Measurements from ENCODE around the gene ACTL10.
"Not testable (repeated sequence)": the region's sequence is repeated elsewhere in the genome, so short reads cannot be mapped to it uniquely, and the experiment has no call there.

ACTL10 gene

GRCh38 chr20:33666293-33667244 is at the start of gene ACTL10:
ACTL10 (plus strand) TSS chr20:33666943; CDS start chr20:33667498, 555 bp downstream.
- peak; percentile 100 for DNase-seq (ENCODE audit: low spot score)

GRCh38 chr20:33621717-33622400 is 44.9 kb upstream of the ACTL10 start:
- no peak for DNase-seq (ENCODE audit: low spot score)

GRCh38 chr20:33622705-33623365 is 43.9 kb upstream of the ACTL10 start:
- DNase-seq (ENCODE audit: low spot score): no peak

GRCh38 chr20:33624399-33624798 is 42.3 kb upstream of the ACTL10 start:
- no peak for DNase-seq (ENCODE audit: low spot score)

GRCh38 chr20:33626190-33626589 is 40.6 kb upstream of the ACTL10 start:
- DNase-seq (ENCODE audit: low spot score): no peak

- DNase-seq (ENCODE audit: low spot score): no peak
Measured at GRCh38 chr20:33627577-33628216, 39.0 kb upstream of the ACTL10 start.

GRCh38 chr20:33629533-33629932 is 37.2 kb upstream of the ACTL10 start:
- DNase-seq (ENCODE audit: low spot score): no peak

GRCh38 chr20:33629979-33630378 is 36.8 kb upstream of the ACTL10 start:
- no peak for DNase-seq (ENCODE audit: low spot score)

- no peak for DNase-seq (ENCODE audit: low spot score)
Measured at GRCh38 chr20:33630507-33630906, 36.2 kb upstream of the ACTL10 start.

GRCh38 chr20:33631910-33632309 is 34.8 kb upstream of the ACTL10 start:
- not testable (repeated sequence) for DNase-seq (ENCODE audit: low spot score)

- no peak for DNase-seq (ENCODE audit: low spot score)
Measured at GRCh38 chr20:33635341-33635740, 31.4 kb upstream of the ACTL10 start.

- no peak for DNase-seq (ENCODE audit: low spot score)
Measured at GRCh38 chr20:33636776-33637175, 30.0 kb upstream of the ACTL10 start.

GRCh38 chr20:33640287-33640686 is 26.5 kb upstream of the ACTL10 start:
- DNase-seq (ENCODE audit: low spot score): no peak

GRCh38 chr20:33644313-33645071 is 22.3 kb upstream of the ACTL10 start:
- DNase-seq (ENCODE audit: low spot score): no peak

- no peak for DNase-seq (ENCODE audit: low spot score)
Measured at GRCh38 chr20:33645072-33645358, 21.7 kb upstream of the ACTL10 start.

GRCh38 chr20:33645396-33645795 is 21.3 kb upstream of the ACTL10 start:
- no peak for DNase-seq (ENCODE audit: low spot score)

- DNase-seq (ENCODE audit: low spot score): no peak
Measured at GRCh38 chr20:33646191-33646590, 20.6 kb upstream of the ACTL10 start.

- DNase-seq (ENCODE audit: low spot score): not testable (repeated sequence)
Measured at GRCh38 chr20:33646959-33647602, 19.7 kb upstream of the ACTL10 start.

GRCh38 chr20:33647603-33648395 is 18.9 kb upstream of the ACTL10 start:
- no peak for DNase-seq (ENCODE audit: low spot score)

- no peak for DNase-seq (ENCODE audit: low spot score)
Measured at GRCh38 chr20:33648396-33649004, 18.2 kb upstream of the ACTL10 start.
